Heart left ventricle (tissue), 13 donors: Measurements from ENCODE around the gene TC2N.

ENCODE experiments used
- POLR2A ChIP-seq, 2 donors: fragments of 450-650 bp; IDR thresholded peaks; one replicate each; pipeline ENCODE4 v1.6.1; 2017; ENCODE audit warnings: antibody characterized with exemption in 2 of 2, mild to moderate bottlenecking in 2 of 2, moderate library complexity in 2 of 2
- TF ChIP-seq, protein P1 (sequence below), 12 donors: fragments of 200-600 bp; sonication (generic) in 4 of 12; IDR thresholded peaks; one replicate each; pipeline versions ENCODE4 v1.5.0 to v1.8.0; 2018 to 2022; ENCODE audit warnings: antibody characterized with exemption in 12 of 12, mild to moderate bottlenecking in 5 of 12
- donor health status: ischemic (EF 13 %, LVEDD 7.1; RV severe dilation, severe dysfunction).
- donor health status: DM: no; HTN: yes; CAD: no.
- donor health status: DM: no; HTN: no; CAD: no.
- donor health status: ischemic (EF 25% LVEDD 6.9; RV normal size, moderate dysfunction).
- donor health status: ischemic (EF 25% LVEDD 5.7; RV mildly dilated, moderate dysfunction).
- donor health status: ischemic (EF 35%, LVEDD 5.7; RV mildly dilated, moderate dysfunction).
- donor health status: nonischemic (EF 11% LVEDD 7.7; RV severe dilation, severe dysfunction).
- donor health status: DM: yes; HTN: yes; CAD: no.
- donor health status: PGD.
- donor health status: ischemic (EF 29% LVEDD 5.4; RV normal size, mild dysfunction).
- donor health status: nonischemic (EF 23%, LVEDD 6.1; RV moderate dilation, normal function).

DNA sequence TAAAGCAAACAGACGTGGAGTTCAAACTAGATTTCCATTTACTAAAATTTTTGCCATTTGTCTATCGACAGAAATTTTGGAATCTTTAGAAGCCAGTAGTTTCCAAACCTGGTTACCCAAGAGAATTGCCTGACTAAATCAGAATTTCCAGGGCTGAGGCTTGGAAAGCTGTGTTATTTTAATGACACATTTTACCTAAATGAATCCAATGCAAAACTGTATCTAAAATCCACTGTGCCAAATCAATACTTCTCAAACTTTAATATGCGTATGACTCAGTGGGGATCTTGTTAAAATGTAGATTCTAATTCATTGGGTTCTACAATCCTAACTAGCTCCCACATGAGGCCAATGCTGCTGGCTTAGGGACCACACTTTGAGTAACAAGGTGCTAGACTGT lies 35.0 kb upstream of the TC2N start:
- TF ChIP-seq, protein P1, sequence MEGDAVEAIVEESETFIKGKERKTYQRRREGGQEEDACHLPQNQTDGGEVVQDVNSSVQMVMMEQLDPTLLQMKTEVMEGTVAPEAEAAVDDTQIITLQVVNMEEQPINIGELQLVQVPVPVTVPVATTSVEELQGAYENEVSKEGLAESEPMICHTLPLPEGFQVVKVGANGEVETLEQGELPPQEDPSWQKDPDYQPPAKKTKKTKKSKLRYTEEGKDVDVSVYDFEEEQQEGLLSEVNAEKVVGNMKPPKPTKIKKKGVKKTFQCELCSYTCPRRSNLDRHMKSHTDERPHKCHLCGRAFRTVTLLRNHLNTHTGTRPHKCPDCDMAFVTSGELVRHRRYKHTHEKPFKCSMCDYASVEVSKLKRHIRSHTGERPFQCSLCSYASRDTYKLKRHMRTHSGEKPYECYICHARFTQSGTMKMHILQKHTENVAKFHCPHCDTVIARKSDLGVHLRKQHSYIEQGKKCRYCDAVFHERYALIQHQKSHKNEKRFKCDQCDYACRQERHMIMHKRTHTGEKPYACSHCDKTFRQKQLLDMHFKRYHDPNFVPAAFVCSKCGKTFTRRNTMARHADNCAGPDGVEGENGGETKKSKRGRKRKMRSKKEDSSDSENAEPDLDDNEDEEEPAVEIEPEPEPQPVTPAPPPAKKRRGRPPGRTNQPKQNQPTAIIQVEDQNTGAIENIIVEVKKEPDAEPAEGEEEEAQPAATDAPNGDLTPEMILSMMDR (IDR thresholded peaks at IDR 0.05): no peak
- TF ChIP-seq POLR2A (IDR thresholded peaks at IDR 0.05): no peak
